ENCODE measurements around the gene BCL2.

The BCL2 gene

GRCh38 chr18:63213936-63214671 lies 105.5 kb downstream of the BCL2 start:
- Histone ChIP-seq H3K27ac (peak overlapping the region in 5 of 11 experiments; percentile 11 to 43 (median 29); a peak in 7 of 22 replicates), H3K4me3 (no peak overlapping the region), H3K4me1 (peaks cover 16 to 41% (median 33%) of the 10 kb centered on the region in 10 experiments; a peak in 19 of 20 replicates), H3K4me2 (peak overlapping the region in 10 of 11 experiments; percentile 11 to 56 (median 30); a peak in 17 of 22 replicates), H3K36me3 (peaks cover 0 to 43% (median 4%) of the 10 kb centered on the region in 11 experiments; a peak in 10 of 22 replicates), H3K9ac (no peak overlapping the region), H3K9me3 (replicated peaks in 1 of 11) (peaks cover 0 to 7% (median under 1%) of the 10 kb centered on the region in 11 experiments; a peak in 7 of 22 replicates), H4K20me1 (peaks cover 0 to 34% (median 10%) of the 10 kb centered on the region in 11 experiments; a peak in 7 of 22 replicates), H3K27me3 (no peaks in the 10 kb centered on the region)
- TF ChIP-seq Cebpa-rat (IDR thresholded peaks at IDR 0.05), result no peak

- Histone ChIP-seq H3K36me3 (peaks cover 0 to 48% (median 3%) of the 10 kb centered on the region in 11 experiments; a peak in 9 of 22 replicates), H3K4me1 (peaks cover 23 to 48% (median 40%) of the 10 kb centered on the region in 10 experiments), H3K4me3 (no peak overlapping the region), H3K27ac (peak overlapping the region in 5 of 11 experiments; percentile 11 to 43 (median 29); a peak in 8 of 22 replicates), H4K20me1 (peaks cover 0 to 41% (median 10%) of the 10 kb centered on the region in 11 experiments; a peak in 7 of 22 replicates), H3K9ac (no peak overlapping the region), H3K9me3 (replicated peaks in 1 of 11) (peaks cover 0 to under 1% (median 0%) of the 10 kb centered on the region in 11 experiments; a peak in 2 of 22 replicates), H3K4me2 (peak overlapping the region in 10 of 11 experiments; percentile 11 to 56 (median 30); a peak in 17 of 22 replicates), H3K27me3 (no peaks in the 10 kb centered on the region)
- no peak for TF ChIP-seq Cebpa-rat (IDR thresholded peaks at IDR 0.05)
Observed at GRCh38 chr18:63213331-63213900, 106.2 kb downstream of the BCL2 start.

GRCh38 chr18:63210521-63210920 lies 109.0 kb downstream of the BCL2 start:
- peaks cover 49 to 65% (median 55%) of the 10 kb centered on the region in 10 experiments for H3K4me1 ChIP-seq
- no peak for TF ChIP-seq Cebpa-rat (IDR thresholded peaks at IDR 0.05)
- no peak overlapping the region; a peak in 1 of 22 replicates for H3K4me2 ChIP-seq
- H3K27me3 ChIP-seq, result no peaks in the 10 kb centered on the region
- H3K27ac ChIP-seq, result no peak overlapping the region
- H3K4me3 ChIP-seq, result no peak overlapping the region
- H3K36me3 ChIP-seq, result peaks cover 0 to 34% (median 3%) of the 10 kb centered on the region in 11 experiments; a peak in 9 of 22 replicates
- H3K9me3 ChIP-seq (replicated peaks in 1 of 11), result no peaks in the 10 kb centered on the region; a peak in 1 of 22 replicates
- H4K20me1 ChIP-seq, result peaks cover 0 to 63% (median 23%) of the 10 kb centered on the region in 11 experiments; a peak in 9 of 22 replicates
- H3K9ac ChIP-seq, result no peak overlapping the region

- Histone ChIP-seq H3K4me3 (no peak overlapping the region), H3K27ac (0 out of 22 replicates have a peak overlapping the region, but pooled peaks of 2 of the 11 experiments have one; percentile 2 to 3), H3K27me3 (no peaks in the 10 kb centered on the region), H3K4me1 (peaks cover 43 to 57% (median 48%) of the 10 kb centered on the region in 10 experiments), H3K9me3 (replicated peaks in 1 of 11) (no peaks in the 10 kb centered on the region), H3K4me2 (peak overlapping the region in 9 of 11 experiments; percentile 13 to 74 (median 31); a peak in 12 of 22 replicates), H3K36me3 (peaks cover 0 to 41% (median 3%) of the 10 kb centered on the region in 11 experiments; a peak in 9 of 22 replicates), H3K9ac (no peak overlapping the region), H4K20me1 (peaks cover 0 to 58% (median 18%) of the 10 kb centered on the region in 11 experiments; a peak in 9 of 22 replicates)
- no peak for TF ChIP-seq Cebpa-rat (IDR thresholded peaks at IDR 0.05)
Observed at GRCh38 chr18:63208676-63209075, 110.9 kb downstream of the BCL2 start.

- Histone ChIP-seq H4K20me1 (peaks cover 0 to 62% (median 16%) of the 10 kb centered on the region in 11 experiments; a peak in 9 of 22 replicates), H3K9ac (no peak overlapping the region), H3K4me2 (peak overlapping the region; percentile 66 to 90 (median 75); a peak in 21 of 22 replicates), H3K9me3 (replicated peaks in 1 of 11) (no peaks in the 10 kb centered on the region; a peak in 1 of 22 replicates), H3K27me3 (no peaks in the 10 kb centered on the region), H3K36me3 (peaks cover 0 to 42% (median 4%) of the 10 kb centered on the region in 11 experiments; a peak in 11 of 22 replicates), H3K4me1 (peaks cover 39 to 51% (median 45%) of the 10 kb centered on the region in 10 experiments), H3K4me3 (no peak overlapping the region), H3K27ac (peak overlapping the region in 1 of 11 experiments; percentile 53; a peak in 1 of 22 replicates)
- no peak for TF ChIP-seq Cebpa-rat (IDR thresholded peaks at IDR 0.05)
Observed at GRCh38 chr18:63207835-63208234, 111.7 kb downstream of the BCL2 start.

- H3K27ac ChIP-seq, result peak overlapping the region in 10 of 11 experiments; percentile 15 to 53 (median 36); a peak in 18 of 22 replicates
- H3K36me3 ChIP-seq, result peaks cover 0 to 42% (median 10%) of the 10 kb centered on the region in 11 experiments; a peak in 11 of 22 replicates
- no peaks in the 10 kb centered on the region; a peak in 1 of 22 replicates for H3K9me3 ChIP-seq (replicated peaks in 1 of 11)
- no peak overlapping the region for H3K4me3 ChIP-seq
- peaks cover 39 to 51% (median 45%) of the 10 kb centered on the region in 10 experiments for H3K4me1 ChIP-seq
- no peaks in the 10 kb centered on the region for H3K27me3 ChIP-seq
- H4K20me1 ChIP-seq, result peaks cover 0 to 61% (median 16%) of the 10 kb centered on the region in 11 experiments; a peak in 9 of 22 replicates
- no peak for TF ChIP-seq Cebpa-rat (IDR thresholded peaks at IDR 0.05)
- H3K4me2 ChIP-seq, result peak overlapping the region; percentile 66 to 90 (median 75)
- peak overlapping the region in 8 of 11 experiments; percentile 8 to 41 (median 24); a peak in 8 of 22 replicates for H3K9ac ChIP-seq
Observed at GRCh38 chr18:63207143-63207790, 112.3 kb downstream of the BCL2 start.

- peaks cover 39 to 51% (median 45%) of the 10 kb centered on the region in 10 experiments for H3K4me1 ChIP-seq
- H4K20me1 ChIP-seq, result peaks cover 0 to 61% (median 15%) of the 10 kb centered on the region in 11 experiments; a peak in 9 of 22 replicates
- no peak overlapping the region for H3K4me3 ChIP-seq
- no peak for TF ChIP-seq Cebpa-rat (IDR thresholded peaks at IDR 0.05)
- H3K27ac ChIP-seq, result peak overlapping the region in 10 of 11 experiments; percentile 15 to 53 (median 36); a peak in 17 of 22 replicates
- H3K9me3 ChIP-seq (replicated peaks in 1 of 11), result peaks cover 0 to 5% (median 0%) of the 10 kb centered on the region in 11 experiments; a peak in 2 of 22 replicates
- no peaks in the 10 kb centered on the region for H3K27me3 ChIP-seq
- H3K36me3 ChIP-seq, result peaks cover 0 to 39% (median 13%) of the 10 kb centered on the region in 11 experiments; a peak in 11 of 22 replicates
- H3K4me2 ChIP-seq, result peak overlapping the region; percentile 66 to 90 (median 75)
- H3K9ac ChIP-seq, result peak overlapping the region in 8 of 11 experiments; percentile 8 to 41 (median 24); a peak in 9 of 22 replicates
Observed at GRCh38 chr18:63206433-63207142, 113.0 kb downstream of the BCL2 start.
